Hepatocyte (in vitro differentiated cells): Measurements from ENCODE around the gene EME2. TPM values are rescaled to one million over a fixed set of nuclear protein-coding genes. Genes with fewer than 3 reads are reported as not detected.

Experiments used
- DNase-seq: peaks from one replicate; pipeline ENCODE4 v3.0.0-alpha.2; 2016; ENCODE audit warnings: low spot score
- H2AFZ ChIP-seq: fragments of 200-600 bp; sonication (generic); 2 replicates; pipeline ENCODE4 v1.6.0; 2016; ENCODE audit warnings: antibody characterized with exemption, mild to moderate bottlenecking
- H3K27ac ChIP-seq: fragments of 200-600 bp; sonication (generic); 2 replicates; pipeline ENCODE4 v1.5.1; 2016; ENCODE audit warnings: mild to moderate bottlenecking
- H3K27me3 ChIP-seq: fragments of 200-600 bp; sonication (generic); 2 replicates; pipeline ENCODE4 v1.6.1; 2016
- H3K36me3 ChIP-seq: fragments of 200-600 bp; sonication (generic); replicated peaks from 2 replicates; pipeline ENCODE4 v1.5.1; 2016; ENCODE audit warnings: low read depth; ENCODE audit not compliant: insufficient read depth
- H3K4me1 ChIP-seq: fragments of 200-600 bp; sonication (generic); 2 replicates; pipeline ENCODE4 v1.5.1; 2016; ENCODE audit warnings: mild to moderate bottlenecking, moderate library complexity; ENCODE audit not compliant: insufficient read depth
- H3K4me2 ChIP-seq: fragments of 200-600 bp; sonication (generic); 2 replicates; pipeline ENCODE4 v1.6.0; 2016
- H3K4me3 ChIP-seq: fragments of 200-600 bp; sonication (generic); 2 replicates; pipeline ENCODE4 v1.5.1; 2016; ENCODE audit warnings: mild to moderate bottlenecking
- H3K79me2 ChIP-seq: fragments of 200-600 bp; sonication (generic); 2 replicates; pipeline ENCODE4 v1.6.0; 2017; ENCODE audit warnings: mild to moderate bottlenecking
- H3K9me2 ChIP-seq: fragments of 200-600 bp; sonication (generic); replicated peaks from 2 replicates; pipeline ENCODE4 v1.6.0; 2017; ENCODE audit warnings: mild to moderate bottlenecking; ENCODE audit not compliant: insufficient read depth
- H3K9me3 ChIP-seq: fragments of 200-600 bp; sonication (generic); 2 replicates; pipeline ENCODE4 v1.5.1; 2016; ENCODE audit warnings: low read depth, mild to moderate bottlenecking
- H4K20me1 ChIP-seq: fragments of 200-600 bp; sonication (generic); 2 replicates; pipeline ENCODE4 v1.6.0; 2016; ENCODE audit warnings: mild to moderate bottlenecking; ENCODE audit not compliant: insufficient read depth, poor library complexity, severe bottlenecking
- CTCF ChIP-seq: fragments of 200-600 bp; sonication (generic); IDR thresholded peaks from 2 replicates; pipeline ENCODE4 v1.5.1; 2016; ENCODE audit warnings: antibody characterized with exemption, mild to moderate bottlenecking; ENCODE audit not compliant: poor library complexity
- EZH2 ChIP-seq: fragments of 200-600 bp; sonication (generic); IDR thresholded peaks from 2 replicates; pipeline ENCODE4 v1.6.1; 2016; ENCODE audit warnings: antibody characterized with exemption, mild to moderate bottlenecking, borderline replicate concordance
- EZH2phosphoT487 ChIP-seq: fragments of 200-600 bp; sonication (generic); IDR thresholded peaks from one replicate; pipeline ENCODE4 v1.6.1; 2018; ENCODE audit warnings: antibody characterized with exemption, mild to moderate bottlenecking, low read depth, moderate library complexity; ENCODE audit not compliant: unreplicated experiment, severe bottlenecking
- WGBS: methylation state at CpG from one replicate; pipeline ENCODE4 v1.1.6; 2016; ENCODE audit warnings: low lambda C conversion rate; ENCODE audit errors: missing lambda C conversion rate; 5-methylcytosine and 5-hydroxymethylcytosine counted together
- microRNA-seq: library from miRNA; unstranded; fragments of <30 nt; microRNA quantifications from one replicate; pipeline ENCODE4, GENCODE V29; 2017
- polyA plus RNA-seq: library from polyadenylated mRNA; unstranded; fragments of >200 nt; fragmentation: Nextera tagmentation; extraction: Ambion mirVana; gene quantifications from 2 replicates; pipeline ENCODE4 v1.2.1, GENCODE V29; 2016
- small RNA-seq: library from RNA; depleted of rRNA; stranded (forward); fragments of <200 nt; gene quantifications from one replicate; pipeline ENCODE3, GENCODE V24; 2014
- total RNA-seq: library from RNA; depleted of rRNA; stranded (reverse); fragments of >200 nt; gene quantifications from 2 replicates; pipeline ENCODE4 v1.2.3, GENCODE V29; 2014

The EME2 gene
- total and polyA plus RNA-seq, 2 experiments from 2014 or later: 17.7 to 20.8 TPM

- WGBS: 95% methylated on average over 16 of the region's 16 CpGs
- Histone ChIP-seq H3K4me2 (no peak overlapping the region), H3K4me1 (peaks cover 5% of the 10 kb centered on the region), H3K4me3 (no peak overlapping the region), H3K9me2 (no peaks in the 10 kb centered on the region), H3K27me3 (no peaks in the 10 kb centered on the region), H3K36me3 (no peaks in the 10 kb centered on the region), H4K20me1 (no peaks in the 10 kb centered on the region), H3K27ac (no peak overlapping the region), H3K9me3 (no peaks in the 10 kb centered on the region), H3K79me2 (peaks cover 39% of the 10 kb centered on the region), H2AFZ (no peak overlapping the region)
- TF ChIP-seq CTCF (no peak), EZH2 (no peak), EZH2phosphoT487 (no peak)
- DNase-seq: no peak
Observed at GRCh38 chr16:1822801-1823200, 50.2 kb downstream of the EME2 start.

- Histone ChIP-seq H4K20me1 (no peaks in the 10 kb centered on the region), H3K27ac (no peak overlapping the region), H3K4me3 (no peak overlapping the region), H3K27me3 (no peaks in the 10 kb centered on the region), H3K79me2 (peaks cover 48% of the 10 kb centered on the region), H3K36me3 (no peaks in the 10 kb centered on the region), H3K9me3 (no peaks in the 10 kb centered on the region), H2AFZ (no peak overlapping the region), H3K9me2 (no peaks in the 10 kb centered on the region), H3K4me2 (no peak overlapping the region), H3K4me1 (peaks cover 5% of the 10 kb centered on the region)
- WGBS: 65% methylated on average over 9 of the region's 9 CpGs
- TF ChIP-seq CTCF (peak; percentile 33), EZH2 (no peak)
- DNase-seq: peak; percentile 64
Observed at GRCh38 chr16:1823821-1824220, 51.2 kb downstream of the EME2 start.

GRCh38 chr16:1825381-1825863, 52.8 kb downstream of the EME2 start:
- Histone ChIP-seq H3K4me2 (peak overlapping the region; percentile 95), H3K79me2 (peaks cover 60% of the 10 kb centered on the region), H3K4me3 (no peak overlapping the region), H3K9me2 (no peaks in the 10 kb centered on the region), H3K4me1 (peaks cover 13% of the 10 kb centered on the region), H3K9me3 (no peaks in the 10 kb centered on the region), H4K20me1 (no peaks in the 10 kb centered on the region), H3K27me3 (no peaks in the 10 kb centered on the region), H2AFZ (no peak overlapping the region), H3K36me3 (no peaks in the 10 kb centered on the region), H3K27ac (peak overlapping the region; percentile 62)
- 92% methylated on average over 15 of the region's 15 CpGs for WGBS
- TF ChIP-seq CTCF: no peak
- TF ChIP-seq EZH2: no peak
- TF ChIP-seq EZH2phosphoT487: no peak
- no peak for DNase-seq

Small RNA genes lying within 50 kb of the gene (microRNA-seq; reads per million reads assigned to microRNA genes)
- 17.9 reads per million, percentile 36 among the genes with 10 or more reads in this experiment for gene MIR3177

Small RNA genes lying within 50 kb of the gene (small RNA-seq; reads per million reads assigned to genes)
- gene MIR3177: 0.87 reads per million, percentile 66 among the genes with 10 or more reads in this experiment

Other genes starting within 250 kb of the EME2 start
- gene TMEM204, start 239.1 kb upstream of the EME2 start, total RNA-seq: 4.7 and 5.4 TPM in 2 replicates
- gene TMEM204, start 239.1 kb upstream of the EME2 start, polyA plus RNA-seq: 2.7 and 4.3 TPM in 2 replicates
- 18.8 and 21.5 TPM in 2 replicates for gene IFT140, start 160.7 kb upstream of the EME2 start, total RNA-seq
- gene IFT140, start 160.7 kb upstream of the EME2 start, polyA plus RNA-seq: 18.5 and 22.9 TPM in 2 replicates
- 7.0 and 8.2 TPM in 2 replicates for gene CRAMP1, start 160.4 kb upstream of the EME2 start, total RNA-seq
- 6.7 and 9.9 TPM in 2 replicates for gene CRAMP1, start 160.4 kb upstream of the EME2 start, polyA plus RNA-seq
- gene JPT2, start 94.5 kb upstream of the EME2 start, total RNA-seq: 52.0 and 56.1 TPM in 2 replicates
- gene JPT2, start 94.5 kb upstream of the EME2 start, polyA plus RNA-seq: 7.8 and 9.2 TPM in 2 replicates
- gene MAPK8IP3, start 66.6 kb upstream of the EME2 start, total RNA-seq: 25.4 and 42.3 TPM in 2 replicates
- gene MAPK8IP3, start 66.6 kb upstream of the EME2 start, polyA plus RNA-seq: 44.9 and 71.9 TPM in 2 replicates
- 34.8 and 51.7 TPM in 2 replicates for gene NME3, start 1.3 kb upstream of the EME2 start, total RNA-seq
- 86.6 and 104 TPM in 2 replicates for gene NME3, start 1.3 kb upstream of the EME2 start, polyA plus RNA-seq
- gene MRPS34, start 324 bp downstream of the EME2 start, total RNA-seq: 115 and 116 TPM in 2 replicates
- 155 TPM in 2 replicates for gene MRPS34, start 324 bp downstream of the EME2 start, polyA plus RNA-seq
- 34.4 and 38.8 TPM in 2 replicates for gene SPSB3, start 9.8 kb downstream of the EME2 start, total RNA-seq
- gene SPSB3, start 9.8 kb downstream of the EME2 start, polyA plus RNA-seq: 64.6 and 76.4 TPM in 2 replicates
- gene NUBP2, start 10.2 kb downstream of the EME2 start, total RNA-seq: 72.7 and 85.4 TPM in 2 replicates
- 92.9 and 101 TPM in 2 replicates for gene NUBP2, start 10.2 kb downstream of the EME2 start, polyA plus RNA-seq
- gene IGFALS, start 20.9 kb downstream of the EME2 start, total RNA-seq: 10.6 and 11.2 TPM in 2 replicates
- gene IGFALS, start 20.9 kb downstream of the EME2 start, polyA plus RNA-seq: 10.7 and 12.6 TPM in 2 replicates
- 55.6 and 69.3 TPM in 2 replicates for gene HAGH, start 54.0 kb downstream of the EME2 start, total RNA-seq
- gene HAGH, start 54.0 kb downstream of the EME2 start, polyA plus RNA-seq: 91.7 and 113 TPM in 2 replicates
- gene FAHD1, start 54.4 kb downstream of the EME2 start, total RNA-seq: 80.6 and 101 TPM in 2 replicates
- gene FAHD1, start 54.4 kb downstream of the EME2 start, polyA plus RNA-seq: 59.4 and 76.6 TPM in 2 replicates
- gene MEIOB, start 99.4 kb downstream of the EME2 start, total RNA-seq: 0.60 TPM in 1 of 2 replicates, not detected in the other
- gene MEIOB, start 99.4 kb downstream of the EME2 start, polyA plus RNA-seq: 0.28 TPM in 1 of 2 replicates, not detected in the other
- not detected in 2 replicates for gene HS3ST6, start 145.6 kb downstream of the EME2 start, total RNA-seq
- gene HS3ST6, start 145.6 kb downstream of the EME2 start, polyA plus RNA-seq: 0.41 and 0.63 TPM in 2 replicates
- gene MSRB1, start 170.4 kb downstream of the EME2 start, total RNA-seq: 31.3 and 43.4 TPM in 2 replicates
- gene MSRB1, start 170.4 kb downstream of the EME2 start, polyA plus RNA-seq: 48.7 and 62.4 TPM in 2 replicates
- not detected in 2 replicates for gene RPL3L, start 181.9 kb downstream of the EME2 start, total RNA-seq
- 0.08 TPM in 1 of 2 replicates, not detected in the other for gene RPL3L, start 181.9 kb downstream of the EME2 start, polyA plus RNA-seq
- 162 and 234 TPM in 2 replicates for gene NDUFB10, start 186.7 kb downstream of the EME2 start, total RNA-seq
- gene NDUFB10, start 186.7 kb downstream of the EME2 start, polyA plus RNA-seq: 244 and 251 TPM in 2 replicates
- 1,991 and 2,285 TPM in 2 replicates for gene RPS2, start 192.0 kb downstream of the EME2 start, total RNA-seq
- 1,449 and 1,663 TPM in 2 replicates for gene RPS2, start 192.0 kb downstream of the EME2 start, polyA plus RNA-seq
- not detected in 2 replicates for gene RNF151, start 194.0 kb downstream of the EME2 start, total RNA-seq
- not detected in 2 replicates for gene RNF151, start 194.0 kb downstream of the EME2 start, polyA plus RNA-seq
- 19.9 and 24.2 TPM in 2 replicates for gene TBL3, start 199.2 kb downstream of the EME2 start, total RNA-seq
- gene TBL3, start 199.2 kb downstream of the EME2 start, polyA plus RNA-seq: 48.5 and 56.3 TPM in 2 replicates
- 2.3 and 5.1 TPM in 2 replicates for gene NOXO1, start 208.7 kb downstream of the EME2 start, total RNA-seq
- gene NOXO1, start 208.7 kb downstream of the EME2 start, polyA plus RNA-seq: 5.4 and 6.0 TPM in 2 replicates
- gene GFER, start 211.4 kb downstream of the EME2 start, total RNA-seq: 34.0 and 34.9 TPM in 2 replicates
- 44.0 and 56.8 TPM in 2 replicates for gene GFER, start 211.4 kb downstream of the EME2 start, polyA plus RNA-seq
- gene SYNGR3, start 217.2 kb downstream of the EME2 start, total RNA-seq: 1.4 and 2.2 TPM in 2 replicates
- 1.5 and 2.5 TPM in 2 replicates for gene SYNGR3, start 217.2 kb downstream of the EME2 start, polyA plus RNA-seq
- gene ZNF598, start 237.0 kb downstream of the EME2 start, total RNA-seq: 22.8 and 42.6 TPM in 2 replicates
- 29.5 and 36.8 TPM in 2 replicates for gene ZNF598, start 237.0 kb downstream of the EME2 start, polyA plus RNA-seq
- gene NPW, start 247.0 kb downstream of the EME2 start, total RNA-seq: 2.7 and 4.1 TPM in 2 replicates
- 45.2 and 57.6 TPM in 2 replicates for gene NPW, start 247.0 kb downstream of the EME2 start, polyA plus RNA-seq